Measurements from ENCODE around the gene WSCD2.

- TF ChIP-seq EZH2 (IDR thresholded peaks at IDR 0.05) (no peak), POLR2AphosphoS5 (IDR thresholded peaks at IDR 0.05; ENCODE audit: borderline replicate concordance, low read depth, low read length) (no peak)
Observed at GRCh38 chr12:108287227-108287626, 158.1 kb downstream of the WSCD2 start.
